Measurements from ENCODE around the gene TRAPPC10. TPM values are rescaled to one million over a fixed set of nuclear protein-coding genes. Genes with fewer than 3 reads are reported as not detected.
"Not testable (repeated sequence)": the region's sequence is repeated elsewhere in the genome, so short reads cannot be mapped to it uniquely, and the experiment has no call there.

Gene TRAPPC10
- polyA plus RNA-seq, 4 donors, result 19.7 to 44.7 (median 37.8) TPM

DNA sequence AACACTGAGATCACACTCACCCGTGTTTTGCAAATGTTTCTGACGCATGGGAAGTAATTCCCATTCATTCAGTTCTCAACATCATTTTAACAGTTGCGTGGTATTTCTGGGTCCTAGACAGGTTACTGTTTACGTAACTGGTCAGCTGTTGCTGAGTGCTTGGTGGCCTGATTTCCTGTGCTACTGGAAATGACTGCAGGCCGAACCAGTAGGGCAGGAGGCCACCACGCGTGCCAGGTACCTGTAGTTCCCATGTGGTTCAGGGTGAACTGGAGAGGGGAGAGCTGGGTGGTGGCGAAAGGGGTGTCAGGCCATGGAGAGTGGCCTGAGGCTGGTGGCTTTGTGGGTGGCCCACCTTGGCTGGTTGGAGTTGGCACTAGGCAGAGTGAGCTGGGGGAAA is 122.6 kb downstream of the TRAPPC10 start:
- not testable (repeated sequence) for DNase-seq (ENCODE audit: low read depth in 4 of 4, low spot score in 3 of 4)

DNA sequence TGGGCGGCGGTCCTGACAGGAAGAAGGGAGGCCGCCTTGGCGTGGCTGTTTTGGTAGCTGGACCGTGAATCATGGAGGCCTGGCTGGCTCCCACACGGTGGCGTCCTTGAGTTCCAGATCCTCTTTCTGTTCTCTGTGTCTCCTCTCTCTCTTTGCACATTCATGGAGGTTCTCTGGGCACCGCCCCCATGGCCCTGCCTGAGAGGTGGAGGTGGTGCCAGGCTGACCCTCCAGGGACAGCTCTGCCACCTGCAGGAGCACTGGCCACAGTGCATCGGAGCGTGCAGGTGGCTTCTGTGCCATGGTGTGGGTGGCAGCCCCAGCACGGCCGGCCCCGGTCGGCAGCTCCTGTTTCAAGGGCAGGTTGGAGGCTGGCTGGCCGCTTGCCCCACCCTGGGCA is 125.9 kb downstream of the TRAPPC10 start:
- not testable (repeated sequence) for DNase-seq (ENCODE audit: low read depth in 4 of 4, low spot score in 3 of 4)

DNA sequence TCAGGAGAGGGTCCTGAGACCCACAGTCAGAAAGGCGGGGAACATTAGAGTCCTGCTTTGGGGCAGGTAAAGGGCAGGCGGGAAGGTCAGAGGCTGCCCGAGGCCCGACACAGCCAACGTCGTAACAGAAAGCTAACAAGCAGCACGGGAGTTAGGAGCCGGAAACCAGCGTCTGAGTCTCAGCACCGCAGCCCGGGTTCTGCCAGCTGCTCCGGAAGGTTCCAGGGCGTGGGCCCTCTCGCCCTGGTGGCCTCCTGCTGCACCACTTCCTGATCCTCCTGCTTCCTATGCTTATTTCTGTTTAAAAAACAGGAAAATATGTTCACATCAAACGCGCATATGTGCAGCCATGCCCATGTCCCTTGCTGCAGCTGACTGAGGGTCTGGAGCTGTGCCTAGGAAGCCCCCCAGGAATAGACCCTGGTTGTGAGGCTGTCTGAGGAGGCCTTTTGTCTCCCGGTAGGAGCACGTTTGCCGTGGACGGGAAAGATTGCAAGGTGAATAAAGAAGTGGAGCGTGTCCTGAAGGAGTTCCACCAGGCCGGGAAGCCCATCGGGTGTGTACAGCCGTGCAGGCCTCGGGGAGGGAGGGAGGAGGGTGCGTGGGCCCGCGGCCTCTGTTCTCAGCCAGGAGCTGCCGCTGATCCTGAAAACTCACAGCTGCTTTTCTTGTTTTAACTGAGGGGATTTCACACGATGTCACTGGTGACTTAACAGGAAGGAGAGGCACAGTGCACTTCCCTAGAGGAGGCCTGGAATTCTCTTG is 127.9 kb downstream of the TRAPPC10 start:
- DNase-seq (ENCODE audit: low read depth in 4 of 4, low spot score in 3 of 4), result not testable (repeated sequence)

DNA sequence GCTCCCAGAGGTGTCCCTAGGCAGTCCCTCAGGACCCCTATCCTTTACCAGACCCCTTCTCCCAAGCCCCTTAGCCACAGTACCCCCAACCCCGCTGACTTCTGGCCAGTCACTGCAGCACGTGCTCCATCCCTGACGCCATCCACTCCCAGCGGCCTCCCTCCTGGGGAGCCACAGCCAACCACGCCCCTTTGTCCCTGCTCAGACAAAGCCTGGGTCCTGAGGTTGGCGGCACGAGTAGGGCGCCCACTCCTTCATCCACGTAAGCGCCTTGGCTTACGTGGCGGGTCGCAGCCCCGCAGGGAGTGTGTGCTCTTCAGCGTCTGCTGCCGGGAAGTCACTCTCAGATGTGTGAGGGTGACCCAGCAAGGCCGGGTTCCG is 128.4 kb downstream of the TRAPPC10 start:
- DNase-seq (ENCODE audit: low read depth in 4 of 4, low spot score in 3 of 4), result not testable (repeated sequence)

DNA sequence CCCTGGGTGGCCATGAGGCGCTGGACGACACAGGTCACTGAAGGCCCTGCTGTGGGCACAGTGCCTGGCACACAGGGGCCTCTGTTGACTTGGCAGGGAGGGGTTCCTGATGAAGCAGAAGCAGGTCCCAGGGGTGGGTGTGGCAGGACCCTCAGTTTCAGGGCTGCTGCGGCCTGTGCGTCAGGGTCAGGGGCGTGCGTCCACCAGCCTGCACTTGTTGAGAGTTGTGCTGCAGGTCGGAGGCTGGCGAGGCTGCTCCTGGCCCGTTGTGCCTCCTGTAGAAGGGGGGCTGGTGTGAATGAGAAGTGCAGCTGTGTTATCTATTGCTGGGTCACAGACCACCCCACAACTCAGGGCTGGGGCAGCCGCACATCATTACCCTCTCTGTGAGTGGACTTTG is 130.4 kb downstream of the TRAPPC10 start:
- not testable (repeated sequence) for DNase-seq (ENCODE audit: low read depth in 4 of 4, low spot score in 3 of 4)

DNA sequence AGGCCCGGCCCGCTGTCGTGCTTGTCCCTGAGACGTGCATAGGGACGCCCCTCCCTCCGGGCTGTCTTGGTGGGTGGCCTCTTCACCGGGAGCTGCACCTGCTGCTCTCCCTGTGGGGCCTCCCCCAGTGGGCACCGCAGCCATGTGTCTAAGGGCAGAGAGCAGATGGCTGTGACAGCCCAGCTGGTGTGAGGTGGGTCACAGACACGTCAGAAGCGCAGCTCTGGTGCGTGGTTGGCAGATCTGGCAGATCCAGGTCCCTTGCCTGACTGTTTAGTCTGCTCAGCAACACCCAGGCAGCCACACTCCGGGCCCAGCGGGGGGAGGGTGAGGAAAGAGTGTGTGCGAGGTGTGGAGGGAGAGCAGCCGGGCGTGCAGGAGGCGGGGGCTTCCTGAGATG is 131.3 kb downstream of the TRAPPC10 start:
- DNase-seq (ENCODE audit: low read depth in 4 of 4, low spot score in 3 of 4), result not testable (repeated sequence)

DNA sequence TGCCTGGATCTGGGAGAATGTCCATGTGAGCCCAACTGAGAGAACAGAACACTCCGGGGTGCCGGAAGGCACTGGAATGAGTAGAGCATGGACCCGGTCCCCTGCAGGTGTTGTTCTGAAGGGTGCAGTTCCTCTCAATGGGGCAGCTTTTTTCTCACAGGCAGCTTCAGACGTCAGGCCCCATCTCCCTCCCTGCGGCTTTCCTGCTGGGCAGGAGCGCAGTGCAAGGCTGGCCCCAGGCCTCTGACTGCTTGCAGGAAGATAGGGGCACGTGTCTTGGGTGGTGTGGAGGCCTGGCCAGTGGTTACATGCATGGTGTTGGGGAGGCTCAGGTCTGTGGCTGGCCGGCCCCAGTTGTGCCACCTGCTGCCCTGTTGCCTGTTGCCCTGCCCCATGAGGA is 131.9 kb downstream of the TRAPPC10 start:
- DNase-seq (ENCODE audit: low read depth in 4 of 4, low spot score in 3 of 4), result not testable (repeated sequence)

DNA sequence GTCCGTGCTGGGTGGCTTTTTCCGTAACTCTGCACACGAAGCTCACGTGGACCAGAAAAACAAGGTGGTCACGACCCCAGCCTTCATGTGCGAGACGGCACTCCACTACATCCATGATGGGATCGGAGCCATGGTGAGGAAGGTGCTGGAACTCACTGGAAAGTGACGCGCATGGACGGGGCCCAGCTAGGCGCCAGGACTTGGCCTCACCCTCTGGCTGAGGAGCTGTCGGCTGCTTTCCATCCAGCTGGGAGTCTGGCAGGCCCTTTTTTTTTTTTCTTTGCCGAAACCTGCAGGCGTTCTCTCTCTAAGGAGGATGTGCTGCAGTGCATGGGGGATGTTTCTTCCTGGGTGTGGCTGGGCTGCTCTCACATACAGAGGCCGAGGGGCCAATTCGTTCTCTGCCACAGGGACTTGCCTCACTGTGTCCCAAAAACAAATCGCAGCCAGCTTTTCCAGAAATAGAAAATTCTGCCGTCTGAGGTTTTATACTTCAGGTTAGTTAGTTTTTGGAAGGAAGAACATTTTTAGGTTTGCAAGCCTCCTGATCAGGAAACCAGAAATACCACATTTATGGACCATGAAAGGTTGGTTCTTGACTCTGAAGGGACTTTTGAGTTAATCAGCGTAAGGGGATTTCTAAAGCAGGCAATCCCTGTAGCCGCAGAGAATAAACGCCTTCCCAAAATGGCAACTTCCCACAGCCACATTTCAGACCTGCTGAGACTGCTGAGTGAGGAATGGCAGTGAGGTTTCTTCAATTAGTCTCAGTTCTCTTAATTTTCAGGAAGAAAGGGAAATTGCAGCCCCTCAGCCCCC is 132.9 kb downstream of the TRAPPC10 start:
- DNase-seq (ENCODE audit: low read depth in 4 of 4, low spot score in 3 of 4), result not testable (repeated sequence)

DNA sequence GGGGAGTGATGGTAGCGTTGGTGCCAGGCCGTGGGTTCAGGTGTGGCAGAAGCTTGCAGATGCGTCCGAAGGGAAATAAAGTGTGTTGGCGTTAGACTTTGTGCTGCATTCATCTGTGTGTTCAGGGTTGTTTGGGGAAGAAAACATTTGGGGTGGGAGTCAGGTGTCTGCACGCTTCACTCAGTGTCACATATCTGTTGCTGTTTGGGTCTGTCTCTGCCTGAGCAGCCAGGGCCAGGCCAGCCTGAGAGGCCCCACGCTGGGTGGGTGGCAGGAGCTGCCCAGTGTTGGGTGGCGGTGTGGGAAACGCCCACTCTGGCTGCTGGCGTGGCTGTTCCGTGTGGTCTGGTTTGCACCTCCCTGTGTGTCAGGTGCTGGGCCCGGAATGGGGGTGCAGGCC is 133.5 kb downstream of the TRAPPC10 start:
- not testable (repeated sequence) for DNase-seq (ENCODE audit: low read depth in 4 of 4, low spot score in 3 of 4)

DNA sequence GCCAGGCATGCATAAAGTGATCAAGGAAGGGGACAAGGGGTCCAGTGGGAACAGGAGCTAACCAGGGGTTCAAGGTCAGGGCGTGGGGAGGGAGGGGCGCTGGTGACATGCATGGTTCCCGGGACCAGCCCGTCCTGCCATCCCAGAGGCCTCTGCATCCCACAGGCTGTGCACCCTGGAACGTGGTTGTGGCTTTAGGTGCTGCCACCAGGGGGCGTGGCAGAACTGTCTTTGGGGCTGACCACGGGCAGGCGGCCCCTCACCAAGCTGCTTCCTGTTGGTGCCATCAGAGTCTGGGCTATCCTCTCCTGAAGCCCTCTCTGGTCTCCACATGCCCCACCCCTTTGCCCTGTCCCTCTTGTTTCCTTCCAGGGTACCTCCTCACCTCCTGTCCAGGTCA is 135.0 kb downstream of the TRAPPC10 start:
- not testable (repeated sequence) for DNase-seq (ENCODE audit: low read depth in 4 of 4, low spot score in 3 of 4)

DNA sequence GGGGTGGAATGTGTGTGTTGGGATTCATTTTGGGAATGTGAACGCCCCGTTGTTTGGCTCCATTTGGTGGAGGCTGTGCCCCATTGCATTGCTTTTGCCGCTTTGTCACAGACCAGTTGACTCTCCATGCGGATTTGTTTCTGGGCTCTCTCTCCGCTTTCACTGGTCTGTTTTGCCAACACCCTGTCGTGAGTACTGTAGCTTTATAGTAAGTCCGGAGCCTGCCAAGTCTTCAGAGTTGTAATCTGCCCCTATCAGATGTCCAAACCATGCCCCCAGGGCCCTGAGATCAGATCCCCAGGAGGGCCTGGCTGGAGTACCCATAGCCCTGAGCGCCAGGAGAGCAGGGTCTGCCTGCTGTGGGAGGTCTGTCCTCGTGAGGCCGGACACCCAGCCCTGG is 138.1 kb downstream of the TRAPPC10 start:
- DNase-seq (ENCODE audit: low read depth in 4 of 4, low spot score in 3 of 4), result not testable (repeated sequence)

DNA sequence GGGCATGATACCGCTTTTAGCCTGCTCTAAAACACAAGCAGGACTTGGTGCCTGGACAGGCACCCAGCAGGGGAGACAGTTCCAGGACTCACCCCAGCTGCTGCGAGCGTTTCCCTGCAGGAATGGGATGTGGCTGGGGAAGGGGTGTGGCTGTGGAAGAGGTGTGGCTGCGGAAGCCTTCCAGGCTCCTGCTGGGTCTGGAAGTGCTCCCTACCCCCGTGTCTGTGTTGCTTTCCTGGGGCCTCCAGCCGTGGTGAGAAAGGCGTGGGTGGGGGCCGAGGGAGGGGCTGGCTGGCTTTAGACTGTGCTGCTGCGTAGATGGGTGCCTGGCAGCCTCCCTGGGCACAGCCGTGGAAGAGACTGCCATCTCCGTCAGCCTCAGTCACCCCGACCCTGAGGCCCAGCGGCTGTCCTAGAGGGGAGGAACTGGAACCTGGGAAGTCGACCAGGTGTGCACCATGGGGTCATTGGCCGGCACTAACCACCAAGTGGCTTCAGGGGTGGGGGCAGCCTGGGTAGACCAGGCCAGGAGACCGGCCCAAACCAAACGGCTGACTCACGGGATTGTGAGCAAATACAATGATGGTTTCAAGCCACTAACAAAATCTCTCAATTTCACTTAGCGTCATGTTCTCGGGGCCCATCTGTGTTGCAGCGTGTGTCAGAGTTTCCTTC is 141.2 kb downstream of the TRAPPC10 start:
- not testable (repeated sequence) for DNase-seq (ENCODE audit: low read depth in 4 of 4, low spot score in 3 of 4)

DNA sequence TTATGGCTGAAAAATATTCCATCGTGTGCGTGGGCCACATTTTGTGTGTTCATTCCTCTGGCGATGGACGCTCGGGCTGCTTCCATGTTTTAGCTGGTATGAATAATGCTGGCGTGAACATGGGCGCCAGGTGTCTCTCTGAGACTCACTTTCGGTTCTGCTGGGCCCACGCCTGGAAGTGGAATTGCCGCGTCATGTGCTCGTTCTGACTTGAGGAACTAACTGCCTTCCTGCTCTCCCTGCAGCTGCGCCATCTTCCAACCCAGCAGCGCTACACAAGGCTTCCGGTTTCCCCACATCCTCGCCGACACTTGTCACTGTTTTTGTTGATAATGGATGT is 141.8 kb downstream of the TRAPPC10 start:
- not testable (repeated sequence) for DNase-seq (ENCODE audit: low read depth in 4 of 4, low spot score in 3 of 4)

DNA sequence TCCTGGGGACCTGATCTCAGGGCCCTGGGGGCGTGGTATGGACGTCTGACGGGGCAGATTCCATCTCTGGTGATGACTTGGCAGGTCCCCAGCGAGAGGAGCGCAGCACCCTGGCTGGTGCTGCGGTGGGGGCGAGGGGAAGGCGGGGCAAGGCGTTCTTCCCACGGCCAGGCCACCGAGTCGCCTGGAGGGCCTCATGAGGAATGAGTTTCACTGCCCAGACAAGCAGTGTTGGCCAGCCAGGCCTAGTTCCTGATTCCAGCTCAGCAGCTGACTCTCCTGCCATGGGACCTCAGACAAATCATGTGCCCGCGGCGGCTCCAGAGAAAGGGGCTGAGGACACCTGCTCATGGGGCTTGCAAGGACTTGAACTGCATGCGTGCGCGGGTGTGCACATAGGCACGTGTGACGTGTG is 142.7 kb downstream of the TRAPPC10 start:
- DNase-seq (ENCODE audit: low read depth in 4 of 4, low spot score in 3 of 4), result not testable (repeated sequence)

DNA sequence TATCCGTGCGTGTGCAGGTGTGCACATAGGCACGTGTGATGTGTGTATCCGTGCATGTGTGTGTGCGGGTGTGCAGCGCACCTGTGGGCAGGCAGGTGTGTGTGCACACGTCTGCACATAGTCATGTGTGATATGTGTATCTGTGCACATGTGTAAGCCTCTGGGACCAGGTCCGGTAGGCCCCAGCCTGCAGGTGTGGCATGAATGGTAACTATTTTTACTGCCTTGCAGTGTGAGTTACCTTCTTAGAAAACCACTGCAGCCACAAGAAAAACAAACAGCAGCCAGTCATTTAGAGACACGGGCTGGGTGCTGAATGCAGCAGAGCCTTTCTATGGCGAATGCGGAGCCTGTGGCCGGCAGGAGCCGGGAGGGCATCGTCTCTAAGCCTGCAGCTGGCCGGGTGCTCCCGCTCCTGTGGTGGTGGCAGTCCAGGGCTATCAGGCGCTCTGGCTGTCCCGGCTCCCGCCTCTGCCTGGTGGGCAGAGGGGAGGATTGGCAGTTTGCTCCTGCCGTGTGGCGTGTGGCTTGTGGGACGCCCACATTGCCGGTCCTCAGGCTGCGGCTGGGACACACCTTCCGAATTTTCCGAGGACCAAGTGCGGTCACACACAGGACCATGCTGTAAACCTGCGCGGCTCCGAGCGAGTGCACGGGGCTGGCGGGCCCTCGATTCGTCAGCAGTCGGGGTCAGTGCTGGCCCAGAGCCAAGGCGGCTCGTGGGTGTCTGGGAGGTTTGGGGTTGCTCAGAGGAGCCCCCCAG is 143.3 kb downstream of the TRAPPC10 start:
- DNase-seq (ENCODE audit: low read depth in 4 of 4, low spot score in 3 of 4), result not testable (repeated sequence)

DNA sequence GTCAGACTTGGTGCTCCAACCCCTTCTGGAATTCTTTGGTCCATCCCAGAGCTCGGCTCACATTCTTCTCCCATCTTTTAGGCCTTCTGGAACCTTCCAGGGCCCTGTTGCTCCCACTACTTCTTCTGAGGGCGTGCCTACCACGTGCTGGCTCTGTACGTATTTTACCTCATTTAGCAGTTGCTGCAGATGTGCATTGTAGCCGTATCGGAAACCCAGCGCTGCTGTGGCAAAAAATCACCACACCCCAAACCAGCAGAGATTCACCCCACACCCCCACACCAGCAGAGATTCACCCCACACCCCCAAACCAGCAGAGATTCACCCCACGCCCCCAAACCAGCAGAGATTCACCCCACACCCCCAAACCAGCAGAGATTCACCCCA is 143.9 kb downstream of the TRAPPC10 start:
- DNase-seq (ENCODE audit: low read depth in 4 of 4, low spot score in 3 of 4), result not testable (repeated sequence)

Other genes with a start within 250 kb of the TRAPPC10 start
- gene CSTB, start 236.0 kb upstream of the TRAPPC10 start, polyA plus RNA-seq (ENCODE audit: insufficient read length in 4 of 4), result 10 to 100 TPM; 37.0 to 67.1 (median 44.8) TPM
- 10 to 100 TPM; 23.4 to 35.9 (median 28.6) TPM for gene RRP1, start 222.7 kb upstream of the TRAPPC10 start, polyA plus RNA-seq (ENCODE audit: insufficient read length in 4 of 4)
- 10 to 100 TPM; 24.3 to 69.1 (median 51.0) TPM for gene AGPAT3, start 147.1 kb upstream of the TRAPPC10 start, polyA plus RNA-seq (ENCODE audit: insufficient read length in 4 of 4)
- 1 to 10 TPM; 2.6 to 7.8 (median 3.4) TPM for gene PWP2, start 95.1 kb downstream of the TRAPPC10 start, polyA plus RNA-seq (ENCODE audit: insufficient read length in 4 of 4)
- gene GATD3, start 121.4 kb downstream of the TRAPPC10 start, polyA plus RNA-seq (ENCODE audit: insufficient read length in 4 of 4), result 10 to 100 TPM; 19.5 to 34.1 (median 26.0) TPM
- 10 to 100 TPM in 1 of 4 donors, 1 to 10 TPM in 3; 1.3 to 14.8 (median 8.3) TPM for gene ICOSLG, start 228.6 kb downstream of the TRAPPC10 start, polyA plus RNA-seq (ENCODE audit: insufficient read length in 4 of 4)
- gene DNMT3L, start 249.6 kb downstream of the TRAPPC10 start, polyA plus RNA-seq (ENCODE audit: insufficient read length in 4 of 4), result under 1 TPM in 1 of 4 donors, not detected in 3; 0.72 TPM

All from left renal pelvis (tissue), 4 donors.